H1 (cell line): ENCODE results near the gene S1PR2.

ENCODE experiments used
- CEBPB ChIP-seq: IDR thresholded peaks from 2 replicates; pipeline ENCODE4 v1.6.1; 2012; ENCODE audit warnings: low read depth, low read length
- CHD2 ChIP-seq: IDR thresholded peaks from 2 replicates; pipeline ENCODE4 v1.6.1; 2012; ENCODE audit warnings: low read length, improper control_type of control experiment
- EP300 ChIP-seq, 2 experiments: IDR thresholded peaks; 1 replicate in 1 of 2; 2 replicates in 1 of 2; pipeline ENCODE4 v1.6.1; 2011 to 2012; ENCODE audit warnings: low read depth in 2 of 2, low read length in 2 of 2, mild to moderate bottlenecking in 2 of 2, borderline replicate concordance in 1 of 2, inconsistent platforms in 1 of 2, moderate library complexity in 1 of 2
- EZH2 ChIP-seq: fragments of 200-600 bp; sonication (generic); IDR thresholded peaks from 2 replicates; pipeline ENCODE4 v1.7.1; 2012; ENCODE audit warnings: low read depth, mild to moderate bottlenecking, moderate library complexity, low read length, inconsistent platforms; ENCODE audit not compliant: severe bottlenecking
- JUND ChIP-seq: IDR thresholded peaks from 2 replicates; pipeline ENCODE4 v1.6.1; 2011; ENCODE audit warnings: mild to moderate bottlenecking, improper control_type of control experiment, low read length
- NANOG ChIP-seq: IDR thresholded peaks from 2 replicates; pipeline ENCODE4 v1.6.1; 2011; ENCODE audit warnings: low read length, low read depth, mild to moderate bottlenecking, inconsistent platforms; ENCODE audit not compliant: insufficient read depth, poor library complexity, severe bottlenecking
- POLR2A ChIP-seq, 2 experiments: IDR thresholded peaks; 1 replicate in 1 of 2; 2 replicates in 1 of 2; pipeline ENCODE4 v1.6.1; 2011; ENCODE audit warnings: low read depth in 2 of 2, low read length in 2 of 2, mild to moderate bottlenecking in 2 of 2; ENCODE audit errors: control extremely low read depth in 1 of 2
- POLR2AphosphoS5 ChIP-seq: IDR thresholded peaks from 2 replicates; pipeline ENCODE4 v1.6.1; 2011; ENCODE audit warnings: low read depth, low read length
- RAD21 ChIP-seq, 2 experiments: IDR thresholded peaks in 1 of 2; conservative IDR thresholded peaks in 1 of 2; 2 replicates each; pipeline ENCODE4 v1.6.1; 2011; ENCODE audit warnings: low read depth in 2 of 2, low read length in 2 of 2, improper control_type of control experiment in 1 of 2, inconsistent platforms in 1 of 2, mild to moderate bottlenecking in 1 of 2, moderate library complexity in 1 of 2
- SIN3A ChIP-seq, 2 experiments: IDR thresholded peaks in 1 of 2; conservative IDR thresholded peaks in 1 of 2; 2 replicates each; pipeline ENCODE4 v1.6.1; 2011 to 2012; ENCODE audit warnings: low read length in 2 of 2, improper control_type of control experiment in 1 of 2, low read depth in 1 of 2, mild to moderate bottlenecking in 1 of 2
- SIX5 ChIP-seq: IDR thresholded peaks from 2 replicates; pipeline ENCODE4 v1.6.1; 2011; ENCODE audit warnings: mild to moderate bottlenecking, low read depth, low read length
- TCF12 ChIP-seq: IDR thresholded peaks from 2 replicates; pipeline ENCODE4 v1.6.1; 2011; ENCODE audit warnings: low read depth, mild to moderate bottlenecking, low read length
- YY1 ChIP-seq: IDR thresholded peaks from 2 replicates; pipeline ENCODE4 v1.6.1; 2011; ENCODE audit warnings: low read depth, mild to moderate bottlenecking, low read length
- TF ChIP-seq, protein P1 (sequence below), 3 experiments: IDR thresholded peaks; 1 replicate in 2 of 3; 2 replicates in 1 of 3; pipeline versions ENCODE4 v1.5.1 to v1.6.1; 2011; ENCODE audit warnings: low read length in 3 of 3, mild to moderate bottlenecking in 3 of 3, inconsistent platforms in 2 of 3, low read depth in 1 of 3, moderate library complexity in 1 of 3; ENCODE audit not compliant: insufficient read depth in 1 of 3; ENCODE audit errors: control extremely low read depth in 1 of 3

DNA sequence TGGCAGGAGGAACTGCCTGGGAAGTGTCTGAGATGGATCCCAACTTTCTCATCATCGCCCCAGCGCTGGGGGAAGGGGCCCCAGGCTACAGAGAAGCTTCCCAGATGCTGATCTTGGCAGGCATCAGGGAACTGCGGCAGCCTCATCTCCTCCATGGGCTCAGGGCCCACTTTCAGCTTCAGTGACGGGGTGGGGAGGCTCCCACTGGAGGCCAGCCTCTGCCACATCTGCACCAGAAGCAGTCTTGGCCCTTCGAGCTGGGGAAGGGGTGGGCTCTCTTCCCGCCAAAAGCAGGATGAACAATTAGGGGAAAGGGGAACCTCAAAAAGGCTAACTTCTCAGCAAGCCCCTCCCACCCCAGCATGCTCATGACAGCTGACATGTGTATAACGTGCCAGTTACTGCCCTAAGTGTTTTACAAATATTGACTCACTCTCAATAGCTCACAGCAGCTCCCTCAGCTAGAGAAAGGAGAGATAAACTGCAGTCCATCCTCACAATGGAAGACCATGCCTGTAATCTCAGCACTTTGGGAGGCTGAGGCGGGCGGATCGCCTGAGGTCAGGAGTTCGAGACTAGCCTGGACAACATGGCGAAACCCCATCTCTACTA, 7.1 kb upstream of the S1PR2 start:
- no peak for TF ChIP-seq NANOG
- TF ChIP-seq SIX5: no peak
- no peak for TF ChIP-seq POLR2A (IDR thresholded peaks at IDR 0.05; ENCODE audit: control extremely low read depth in 1 of 2, low read depth in 2 of 2, low read length in 2 of 2)
- TF ChIP-seq, protein P1, sequence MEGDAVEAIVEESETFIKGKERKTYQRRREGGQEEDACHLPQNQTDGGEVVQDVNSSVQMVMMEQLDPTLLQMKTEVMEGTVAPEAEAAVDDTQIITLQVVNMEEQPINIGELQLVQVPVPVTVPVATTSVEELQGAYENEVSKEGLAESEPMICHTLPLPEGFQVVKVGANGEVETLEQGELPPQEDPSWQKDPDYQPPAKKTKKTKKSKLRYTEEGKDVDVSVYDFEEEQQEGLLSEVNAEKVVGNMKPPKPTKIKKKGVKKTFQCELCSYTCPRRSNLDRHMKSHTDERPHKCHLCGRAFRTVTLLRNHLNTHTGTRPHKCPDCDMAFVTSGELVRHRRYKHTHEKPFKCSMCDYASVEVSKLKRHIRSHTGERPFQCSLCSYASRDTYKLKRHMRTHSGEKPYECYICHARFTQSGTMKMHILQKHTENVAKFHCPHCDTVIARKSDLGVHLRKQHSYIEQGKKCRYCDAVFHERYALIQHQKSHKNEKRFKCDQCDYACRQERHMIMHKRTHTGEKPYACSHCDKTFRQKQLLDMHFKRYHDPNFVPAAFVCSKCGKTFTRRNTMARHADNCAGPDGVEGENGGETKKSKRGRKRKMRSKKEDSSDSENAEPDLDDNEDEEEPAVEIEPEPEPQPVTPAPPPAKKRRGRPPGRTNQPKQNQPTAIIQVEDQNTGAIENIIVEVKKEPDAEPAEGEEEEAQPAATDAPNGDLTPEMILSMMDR (IDR thresholded peaks at IDR 0.05; ENCODE audit: control extremely low read depth in 1 of 3, insufficient read depth in 1 of 3, low read depth in 1 of 3, low read length in 3 of 3): no peak
- TF ChIP-seq POLR2AphosphoS5: no peak
- no peak for TF ChIP-seq CEBPB
- TF ChIP-seq RAD21 (IDR thresholded peaks at IDR 0.05 in 1 of 2, conservative IDR thresholded peaks at IDR 0.05 in 1 of 2; ENCODE audit: low read depth in 2 of 2, low read length in 2 of 2): no peak
- no peak for TF ChIP-seq TCF12
- no peak for TF ChIP-seq JUND
- TF ChIP-seq CHD2: no peak
- no peak for TF ChIP-seq YY1
- no peak for TF ChIP-seq EZH2
- no peak for TF ChIP-seq SIN3A (conservative IDR thresholded peaks at IDR 0.05 in 1 of 2, IDR thresholded peaks at IDR 0.05 in 1 of 2; ENCODE audit: low read depth in 1 of 2, low read length in 2 of 2)
- no peak for TF ChIP-seq EP300 (IDR thresholded peaks at IDR 0.05; ENCODE audit: borderline replicate concordance in 1 of 2, low read depth in 2 of 2, low read length in 2 of 2)
